ENCODE data around the gene LDHB.

Gene LDHB

GRCh38 chr12:21691515-21691914 lies 33.9 kb upstream of the LDHB start:
- no peak overlapping the region for H3K27ac ChIP-seq
- TF ChIP-seq ZFX (IDR thresholded peaks at IDR 0.05; ENCODE audit: borderline replicate concordance): no peak
- TF ChIP-seq, protein P1, sequence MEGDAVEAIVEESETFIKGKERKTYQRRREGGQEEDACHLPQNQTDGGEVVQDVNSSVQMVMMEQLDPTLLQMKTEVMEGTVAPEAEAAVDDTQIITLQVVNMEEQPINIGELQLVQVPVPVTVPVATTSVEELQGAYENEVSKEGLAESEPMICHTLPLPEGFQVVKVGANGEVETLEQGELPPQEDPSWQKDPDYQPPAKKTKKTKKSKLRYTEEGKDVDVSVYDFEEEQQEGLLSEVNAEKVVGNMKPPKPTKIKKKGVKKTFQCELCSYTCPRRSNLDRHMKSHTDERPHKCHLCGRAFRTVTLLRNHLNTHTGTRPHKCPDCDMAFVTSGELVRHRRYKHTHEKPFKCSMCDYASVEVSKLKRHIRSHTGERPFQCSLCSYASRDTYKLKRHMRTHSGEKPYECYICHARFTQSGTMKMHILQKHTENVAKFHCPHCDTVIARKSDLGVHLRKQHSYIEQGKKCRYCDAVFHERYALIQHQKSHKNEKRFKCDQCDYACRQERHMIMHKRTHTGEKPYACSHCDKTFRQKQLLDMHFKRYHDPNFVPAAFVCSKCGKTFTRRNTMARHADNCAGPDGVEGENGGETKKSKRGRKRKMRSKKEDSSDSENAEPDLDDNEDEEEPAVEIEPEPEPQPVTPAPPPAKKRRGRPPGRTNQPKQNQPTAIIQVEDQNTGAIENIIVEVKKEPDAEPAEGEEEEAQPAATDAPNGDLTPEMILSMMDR (IDR thresholded peaks at IDR 0.05): no peak

- TF ChIP-seq, protein P1 (IDR thresholded peaks at IDR 0.05): no peak
- TF ChIP-seq ZFX (IDR thresholded peaks at IDR 0.05; ENCODE audit: borderline replicate concordance): no peak
- no peak overlapping the region for H3K27ac ChIP-seq
Observed at GRCh38 chr12:21690704-21691368, 33.2 kb upstream of the LDHB start.

GRCh38 chr12:21683115-21683514 lies 25.5 kb upstream of the LDHB start:
- TF ChIP-seq, protein P1 (IDR thresholded peaks at IDR 0.05): no peak
- TF ChIP-seq ZFX (IDR thresholded peaks at IDR 0.05; ENCODE audit: borderline replicate concordance): no peak
- H3K27ac ChIP-seq: no peak overlapping the region

DNA sequence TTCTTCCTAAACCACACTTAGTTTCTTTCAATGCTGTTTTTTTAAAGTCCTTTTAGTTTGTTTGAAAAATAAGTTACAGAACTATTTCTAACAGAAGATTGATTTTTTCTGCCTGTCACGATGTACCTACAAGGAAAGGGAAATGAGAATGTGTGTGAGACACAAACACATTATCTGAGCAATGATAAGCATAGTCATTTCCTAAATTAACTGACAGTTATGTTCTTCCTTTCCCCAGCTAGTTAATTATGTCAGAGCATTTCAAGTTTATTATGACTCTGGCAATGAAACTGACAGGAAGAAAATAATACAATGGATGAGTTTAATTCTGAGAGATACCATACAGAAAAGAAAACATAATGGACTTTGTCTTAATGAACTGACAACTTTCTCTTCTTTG lies 21.3 kb upstream of the LDHB start:
- no peak overlapping the region for H3K27ac ChIP-seq
- no peak for TF ChIP-seq ZFX (IDR thresholded peaks at IDR 0.05; ENCODE audit: borderline replicate concordance)

DNA sequence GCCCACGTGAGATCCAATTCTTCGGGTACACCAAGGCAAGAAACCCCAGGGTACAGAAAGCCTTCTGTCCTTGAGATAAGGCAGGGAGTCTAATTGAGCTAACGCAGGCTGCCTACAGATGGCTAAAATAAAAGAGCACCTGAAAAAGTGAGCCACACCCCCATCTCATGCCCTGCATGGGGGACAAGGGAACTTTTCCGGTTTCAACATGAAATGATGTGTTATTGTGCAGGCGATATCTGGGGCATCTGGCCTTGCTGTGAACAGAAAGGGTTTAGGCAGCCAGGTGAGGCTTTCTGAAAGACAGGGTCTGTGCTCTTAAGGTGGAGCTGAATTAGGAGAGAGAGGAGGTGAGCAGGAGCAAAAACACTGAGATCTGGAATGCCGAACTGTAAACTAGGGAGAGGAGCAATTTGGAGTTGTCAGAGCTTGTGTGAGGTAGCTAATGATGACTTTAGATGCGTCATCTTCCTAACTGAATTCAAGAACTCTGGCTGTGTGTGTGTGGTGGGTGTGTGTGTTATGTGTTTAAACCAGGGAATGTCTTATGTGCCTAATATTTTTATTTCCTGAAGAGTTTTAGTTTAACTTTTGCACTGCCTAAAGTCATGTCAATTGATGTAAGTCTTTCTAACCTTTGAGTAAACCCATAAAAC lies 20.1 kb upstream of the LDHB start:
- no peak overlapping the region for H3K27ac ChIP-seq
- TF ChIP-seq, protein P1 (IDR thresholded peaks at IDR 0.05): no peak

GRCh38 chr12:21677204-21677603 lies 19.6 kb upstream of the LDHB start:
- no peak overlapping the region for H3K27ac ChIP-seq

DNA sequence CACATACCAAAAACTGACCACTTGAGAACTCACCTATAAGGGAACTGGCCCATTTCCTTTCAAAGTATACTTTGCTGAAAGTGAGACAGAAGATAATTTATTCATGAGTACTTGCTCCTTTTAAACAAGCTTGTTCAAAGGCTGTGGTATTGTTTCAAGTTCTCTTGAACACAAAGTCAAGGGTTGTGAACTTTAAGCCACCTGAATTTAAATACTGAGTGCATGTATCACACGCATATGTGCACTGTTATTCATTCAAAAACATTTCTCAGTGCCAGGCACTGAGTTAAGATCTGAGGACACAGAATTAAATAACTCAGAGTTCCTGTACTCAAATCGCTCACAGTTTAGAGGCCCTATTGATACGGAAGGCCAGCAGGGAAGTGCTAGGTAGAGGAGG lies 19.1 kb upstream of the LDHB start:
- TF ChIP-seq, protein P1 (IDR thresholded peaks at IDR 0.05): no peak
- no peak for TF ChIP-seq ZFX (IDR thresholded peaks at IDR 0.05; ENCODE audit: borderline replicate concordance)
- H3K27ac ChIP-seq: no peak overlapping the region

More at GRCh38 chr12:21677204-21677603, 19.6 kb upstream of the LDHB start:
- TF ChIP-seq, protein P1 (IDR thresholded peaks at IDR 0.05): no peak
- no peak for TF ChIP-seq ZFX (IDR thresholded peaks at IDR 0.05; ENCODE audit: borderline replicate concordance)

Measured in 22Rv1 (cell line).